ENCODE measurements around the gene NKD1. TPM values are rescaled to one million over a fixed set of nuclear protein-coding genes. Genes with fewer than 3 reads are reported as not detected.

The NKD1 gene
- total and polyA plus RNA-seq, 2 experiments from 2014 or later, result not detected

GRCh38 chr16:50607447-50607846, 59.3 kb downstream of the NKD1 start:
- H3K79me2 ChIP-seq (ENCODE audit: insufficient read depth), result no peaks in the 10 kb centered on the region
- no peak overlapping the region for H3K4me3 ChIP-seq
- H3K9me2 ChIP-seq (ENCODE audit: insufficient read depth), result no peaks in the 10 kb centered on the region
- H3K9me3 ChIP-seq (ENCODE audit: low read depth), result no peaks in the 10 kb centered on the region
- H3K27me3 ChIP-seq (replicated peaks; ENCODE audit: insufficient read depth), result 0 out of 2 replicates have a peak, but pooled peaks cover 6% of the 10 kb centered on the region
- H3K4me1 ChIP-seq (ENCODE audit: insufficient read depth), result 0 out of 2 replicates have a peak, but pooled peaks cover 5% of the 10 kb centered on the region
- in situ Hi-C loops (cut with MboI), result no loop called here
- H3K4me2 ChIP-seq (ENCODE audit: unreplicated experiment), result no peak overlapping the region
- 72 to 76% methylated on average over 4 of the region's 4 CpGs for WGBS, 2 experiments (ENCODE audit: low coverage in 1 of 2, low lambda C conversion rate in 2 of 2, missing lambda C conversion rate in 2 of 2)
- H3K36me3 ChIP-seq (ENCODE audit: low read depth), result no peaks in the 10 kb centered on the region
- TF ChIP-seq EZH2 (IDR thresholded peaks at IDR 0.05; ENCODE audit: insufficient read depth, poor library complexity, severe bottlenecking), result no peak
- TF ChIP-seq EZH2phosphoT487 (IDR thresholded peaks at IDR 0.05; ENCODE audit: insufficient read depth, low read depth), result no peak
- H4K20me1 ChIP-seq (ENCODE audit: insufficient read depth), result no peaks in the 10 kb centered on the region
- DNase-seq, result no peak
- H3K9ac ChIP-seq, result no peak overlapping the region
- H2AFZ ChIP-seq, result no peak overlapping the region
- no peaks in the 10 kb centered on the region for H3F3A ChIP-seq (ENCODE audit: insufficient read depth)
- H3K27ac ChIP-seq, result no peak overlapping the region

GRCh38 chr16:50607970-50608557, 59.9 kb downstream of the NKD1 start:
- Histone ChIP-seq H3K79me2 (ENCODE audit: insufficient read depth) (no peaks in the 10 kb centered on the region), H3K4me2 (ENCODE audit: unreplicated experiment) (no peak overlapping the region), H3K9me3 (ENCODE audit: low read depth) (no peaks in the 10 kb centered on the region), H3F3A (ENCODE audit: insufficient read depth) (no peaks in the 10 kb centered on the region), H3K9ac (no peak overlapping the region), H4K20me1 (ENCODE audit: insufficient read depth) (no peaks in the 10 kb centered on the region), H3K27me3 (replicated peaks; ENCODE audit: insufficient read depth) (0 out of 2 replicates have a peak, but pooled peaks cover 6% of the 10 kb centered on the region), H3K4me3 (no peak overlapping the region), H3K27ac (no peak overlapping the region), H3K9me2 (ENCODE audit: insufficient read depth) (no peaks in the 10 kb centered on the region), H3K4me1 (ENCODE audit: insufficient read depth) (0 out of 2 replicates have a peak, but pooled peaks cover 4% of the 10 kb centered on the region), H3K36me3 (ENCODE audit: low read depth) (no peaks in the 10 kb centered on the region), H2AFZ (no peak overlapping the region)
- TF ChIP-seq EZH2phosphoT487 (IDR thresholded peaks at IDR 0.05; ENCODE audit: insufficient read depth, low read depth), result no peak
- no peak for TF ChIP-seq EZH2 (IDR thresholded peaks at IDR 0.05; ENCODE audit: insufficient read depth, poor library complexity, severe bottlenecking)
- DNase-seq, result no peak
- 82 to 89% methylated on average over 9 to 14 of the region's 14 CpGs for WGBS, 2 experiments (ENCODE audit: low coverage in 1 of 2, low lambda C conversion rate in 2 of 2, missing lambda C conversion rate in 2 of 2)
- in situ Hi-C loops (cut with MboI), result no loop called here

- WGBS, 2 experiments (ENCODE audit: low coverage in 1 of 2, low lambda C conversion rate in 2 of 2, missing lambda C conversion rate in 2 of 2), result 75 to 79% methylated on average over 7 of the region's 7 CpGs
- no peak for DNase-seq
- no peaks in the 10 kb centered on the region for H3K36me3 ChIP-seq (ENCODE audit: low read depth)
- H3K27me3 ChIP-seq (replicated peaks; ENCODE audit: insufficient read depth), result 0 out of 2 replicates have a peak, but pooled peaks cover 6% of the 10 kb centered on the region
- no peak overlapping the region for H2AFZ ChIP-seq
- no peak overlapping the region for H3K4me2 ChIP-seq (ENCODE audit: unreplicated experiment)
- TF ChIP-seq EZH2phosphoT487 (IDR thresholded peaks at IDR 0.05; ENCODE audit: insufficient read depth, low read depth) (no peak), EZH2 (IDR thresholded peaks at IDR 0.05; ENCODE audit: insufficient read depth, poor library complexity, severe bottlenecking) (no peak)
- no peak overlapping the region for H3K27ac ChIP-seq
- H3K4me1 ChIP-seq (ENCODE audit: insufficient read depth), result no peaks in the 10 kb centered on the region
- H3K9me2 ChIP-seq (ENCODE audit: insufficient read depth), result no peaks in the 10 kb centered on the region
- in situ Hi-C loops (cut with MboI), result no loop called here
- no peak overlapping the region for H3K4me3 ChIP-seq
- H4K20me1 ChIP-seq (ENCODE audit: insufficient read depth), result no peaks in the 10 kb centered on the region
- H3F3A ChIP-seq (ENCODE audit: insufficient read depth), result no peaks in the 10 kb centered on the region
- H3K9me3 ChIP-seq (ENCODE audit: low read depth), result no peaks in the 10 kb centered on the region
- no peak overlapping the region for H3K9ac ChIP-seq
- H3K79me2 ChIP-seq (ENCODE audit: insufficient read depth), result no peaks in the 10 kb centered on the region
Measured at GRCh38 chr16:50609049-50609448, 60.9 kb downstream of the NKD1 start.

- in situ Hi-C loops (cut with MboI), result no loop called here
- WGBS, 2 experiments (ENCODE audit: low coverage in 1 of 2, low lambda C conversion rate in 2 of 2, missing lambda C conversion rate in 2 of 2), result 74 to 78% methylated on average over 5 of the region's 5 CpGs
- H3K79me2 ChIP-seq (ENCODE audit: insufficient read depth), result no peaks in the 10 kb centered on the region
- no peaks in the 10 kb centered on the region for H3K9me2 ChIP-seq (ENCODE audit: insufficient read depth)
- H3K27me3 ChIP-seq (replicated peaks; ENCODE audit: insufficient read depth), result 0 out of 2 replicates have a peak, but pooled peaks cover 6% of the 10 kb centered on the region
- no peak overlapping the region for H3K9ac ChIP-seq
- no peak overlapping the region for H3K4me2 ChIP-seq (ENCODE audit: unreplicated experiment)
- no peak for DNase-seq
- H3K27ac ChIP-seq, result no peak overlapping the region
- no peaks in the 10 kb centered on the region for H3F3A ChIP-seq (ENCODE audit: insufficient read depth)
- H3K4me1 ChIP-seq (ENCODE audit: insufficient read depth), result no peaks in the 10 kb centered on the region
- no peak overlapping the region for H3K4me3 ChIP-seq
- no peaks in the 10 kb centered on the region for H3K9me3 ChIP-seq (ENCODE audit: low read depth)
- no peaks in the 10 kb centered on the region for H3K36me3 ChIP-seq (ENCODE audit: low read depth)
- H2AFZ ChIP-seq, result no peak overlapping the region
- H4K20me1 ChIP-seq (ENCODE audit: insufficient read depth), result no peaks in the 10 kb centered on the region
- TF ChIP-seq EZH2 (IDR thresholded peaks at IDR 0.05; ENCODE audit: insufficient read depth, poor library complexity, severe bottlenecking) (no peak), EZH2phosphoT487 (IDR thresholded peaks at IDR 0.05; ENCODE audit: insufficient read depth, low read depth) (no peak)
Measured at GRCh38 chr16:50609471-50609870, 61.3 kb downstream of the NKD1 start.

All from GM23248 (cell line).